Measurements from ENCODE around the gene RAB12. TPM values are rescaled to one million over a fixed set of nuclear protein-coding genes. Genes with fewer than 3 reads are reported as not detected.

Gene RAB12
- total RNA-seq, 1 experiment from 2014 or later: 35.1 TPM

GRCh38 chr18:8667846-8668245 is 58.6 kb downstream of the RAB12 start:
- ChIA-PET POLR2A (ENCODE audit: low non-redundant PET) (no interaction called here), CTCF (no interaction called here)
- H3K27ac ChIP-seq (ENCODE audit: low read depth, low read length, poor library complexity, severe bottlenecking): no peak overlapping the region
- H3K4me3 ChIP-seq (ENCODE audit: low read depth, low read length, poor library complexity, severe bottlenecking): no peak overlapping the region
- no peaks in the 10 kb centered on the region for H3K27me3 ChIP-seq (replicated peaks; ENCODE audit: insufficient read depth, low read depth, low read length, poor library complexity)
- no TSS peak for BruUV-seq (replicated peaks)
- no peaks in the 10 kb centered on the region for H3K36me3 ChIP-seq (ENCODE audit: insufficient read depth, low read length, poor library complexity, severe bottlenecking)
- H3K4me1 ChIP-seq (ENCODE audit: insufficient read depth, low read length, poor library complexity, severe bottlenecking): no peaks in the 10 kb centered on the region
- intact Hi-C loops (cut with micrococcal nuclease; ENCODE audit: unreplicated experiment): no loop called here
- no peak for DNase-seq (ENCODE audit: low spot score)
- no peaks in the 10 kb centered on the region for H3K9me3 ChIP-seq (ENCODE audit: low read depth, low read length, poor library complexity, severe bottlenecking)
- no peak for TF ChIP-seq CTCF (conservative IDR thresholded peaks at IDR 0.05; ENCODE audit: low read depth, low read length)
- no peak for TF ChIP-seq EZH2 (IDR thresholded peaks at IDR 0.05; ENCODE audit: borderline replicate concordance, low read depth, low read length, poor library complexity, severe bottlenecking)

- CTCF ChIA-PET: no interaction called here
- intact Hi-C loops (cut with micrococcal nuclease; ENCODE audit: unreplicated experiment): no loop called here
- no peak for TF ChIP-seq EZH2 (IDR thresholded peaks at IDR 0.05; ENCODE audit: borderline replicate concordance, low read depth, low read length, poor library complexity, severe bottlenecking)
- no peak for TF ChIP-seq CTCF (conservative IDR thresholded peaks at IDR 0.05; ENCODE audit: low read depth, low read length)
These were observed 59.1 kb downstream of the RAB12 start for GRCh38 chr18:8668381-8668780.

GRCh38 chr18:8669571-8669970 is 60.3 kb downstream of the RAB12 start:
- no peaks in the 10 kb centered on the region for H3K27me3 ChIP-seq (replicated peaks; ENCODE audit: insufficient read depth, low read depth, low read length, poor library complexity)
- BruUV-seq (replicated peaks): no TSS peak
- POLR2A ChIA-PET (ENCODE audit: low non-redundant PET): no interaction called here

More at GRCh38 chr18:8668381-8668780, 59.1 kb downstream of the RAB12 start:
- BruUV-seq (replicated peaks): no TSS peak
- H3K27me3 ChIP-seq (replicated peaks; ENCODE audit: insufficient read depth, low read depth, low read length, poor library complexity): no peaks in the 10 kb centered on the region
- H3K9me3 ChIP-seq (ENCODE audit: low read depth, low read length, poor library complexity, severe bottlenecking): no peaks in the 10 kb centered on the region
- H3K27ac ChIP-seq (ENCODE audit: low read depth, low read length, poor library complexity, severe bottlenecking): no peak overlapping the region
- DNase-seq (ENCODE audit: low spot score): no peak
- no peak overlapping the region for H3K4me3 ChIP-seq (ENCODE audit: low read depth, low read length, poor library complexity, severe bottlenecking)
- no peaks in the 10 kb centered on the region for H3K36me3 ChIP-seq (ENCODE audit: insufficient read depth, low read length, poor library complexity, severe bottlenecking)
- H3K4me1 ChIP-seq (ENCODE audit: insufficient read depth, low read length, poor library complexity, severe bottlenecking): no peaks in the 10 kb centered on the region
- POLR2A ChIA-PET (ENCODE audit: low non-redundant PET): no interaction called here

More at GRCh38 chr18:8669571-8669970, 60.3 kb downstream of the RAB12 start:
- Histone ChIP-seq H3K4me3 (ENCODE audit: low read depth, low read length, poor library complexity, severe bottlenecking) (no peak overlapping the region), H3K36me3 (ENCODE audit: insufficient read depth, low read length, poor library complexity, severe bottlenecking) (no peaks in the 10 kb centered on the region), H3K9me3 (ENCODE audit: low read depth, low read length, poor library complexity, severe bottlenecking) (no peaks in the 10 kb centered on the region), H3K27ac (ENCODE audit: low read depth, low read length, poor library complexity, severe bottlenecking) (no peak overlapping the region), H3K4me1 (ENCODE audit: insufficient read depth, low read length, poor library complexity, severe bottlenecking) (no peaks in the 10 kb centered on the region)
- TF ChIP-seq EZH2 (IDR thresholded peaks at IDR 0.05; ENCODE audit: borderline replicate concordance, low read depth, low read length, poor library complexity, severe bottlenecking) (no peak), CTCF (conservative IDR thresholded peaks at IDR 0.05; ENCODE audit: low read depth, low read length) (no peak)
- no peak for DNase-seq (ENCODE audit: low spot score)
- CTCF ChIA-PET: no interaction called here
- intact Hi-C loops (cut with micrococcal nuclease; ENCODE audit: unreplicated experiment): no loop called here

Measured in A673 (cell line).